Neural cell (in vitro differentiated cells): Measurements from ENCODE around the gene CNN3.

Source experiments
- EZH2 ChIP-seq: fragments of 200-600, 300-800 bp; shearing (Covaris generic), sonication (generic); IDR thresholded peaks from 2 replicates; pipeline ENCODE4 v1.6.1; 2014; ENCODE audit warnings: antibody characterized with exemption, low read length, borderline replicate concordance, mild to moderate bottlenecking; ENCODE audit not compliant: insufficient read depth, poor library complexity, severe bottlenecking
- TF ChIP-seq, protein P1 (sequence below): fragments of 450-650 bp; IDR thresholded peaks from 2 replicates; pipeline ENCODE4 v1.5.1; 2014; ENCODE audit warnings: antibody characterized with exemption, mild to moderate bottlenecking, moderate library complexity; ENCODE audit not compliant: poor library complexity, severe bottlenecking

DNA sequence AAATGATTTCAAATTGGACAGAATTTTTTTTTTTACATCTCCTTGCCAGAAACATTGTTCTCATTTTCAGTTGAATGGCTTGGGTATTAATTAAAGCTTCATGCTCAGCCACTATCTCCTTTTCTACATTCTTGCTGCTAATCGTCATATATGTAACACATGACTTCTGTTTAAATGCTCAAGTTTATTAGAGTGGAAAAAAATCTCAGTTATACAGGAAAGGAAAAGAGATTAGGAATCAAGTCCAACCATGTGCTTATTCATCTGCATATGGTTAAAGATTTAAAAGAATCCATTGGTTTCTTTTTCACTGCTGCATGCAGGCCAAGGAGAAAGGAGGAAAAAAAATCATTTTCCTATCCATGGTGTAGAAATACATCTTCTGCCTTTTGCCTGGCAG lies 47.3 kb upstream of the CNN3 start:
- TF ChIP-seq EZH2, result no peak
- TF ChIP-seq, protein P1, sequence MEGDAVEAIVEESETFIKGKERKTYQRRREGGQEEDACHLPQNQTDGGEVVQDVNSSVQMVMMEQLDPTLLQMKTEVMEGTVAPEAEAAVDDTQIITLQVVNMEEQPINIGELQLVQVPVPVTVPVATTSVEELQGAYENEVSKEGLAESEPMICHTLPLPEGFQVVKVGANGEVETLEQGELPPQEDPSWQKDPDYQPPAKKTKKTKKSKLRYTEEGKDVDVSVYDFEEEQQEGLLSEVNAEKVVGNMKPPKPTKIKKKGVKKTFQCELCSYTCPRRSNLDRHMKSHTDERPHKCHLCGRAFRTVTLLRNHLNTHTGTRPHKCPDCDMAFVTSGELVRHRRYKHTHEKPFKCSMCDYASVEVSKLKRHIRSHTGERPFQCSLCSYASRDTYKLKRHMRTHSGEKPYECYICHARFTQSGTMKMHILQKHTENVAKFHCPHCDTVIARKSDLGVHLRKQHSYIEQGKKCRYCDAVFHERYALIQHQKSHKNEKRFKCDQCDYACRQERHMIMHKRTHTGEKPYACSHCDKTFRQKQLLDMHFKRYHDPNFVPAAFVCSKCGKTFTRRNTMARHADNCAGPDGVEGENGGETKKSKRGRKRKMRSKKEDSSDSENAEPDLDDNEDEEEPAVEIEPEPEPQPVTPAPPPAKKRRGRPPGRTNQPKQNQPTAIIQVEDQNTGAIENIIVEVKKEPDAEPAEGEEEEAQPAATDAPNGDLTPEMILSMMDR, result no peak
